Measurements from ENCODE around the gene SRPK3.

DNA sequence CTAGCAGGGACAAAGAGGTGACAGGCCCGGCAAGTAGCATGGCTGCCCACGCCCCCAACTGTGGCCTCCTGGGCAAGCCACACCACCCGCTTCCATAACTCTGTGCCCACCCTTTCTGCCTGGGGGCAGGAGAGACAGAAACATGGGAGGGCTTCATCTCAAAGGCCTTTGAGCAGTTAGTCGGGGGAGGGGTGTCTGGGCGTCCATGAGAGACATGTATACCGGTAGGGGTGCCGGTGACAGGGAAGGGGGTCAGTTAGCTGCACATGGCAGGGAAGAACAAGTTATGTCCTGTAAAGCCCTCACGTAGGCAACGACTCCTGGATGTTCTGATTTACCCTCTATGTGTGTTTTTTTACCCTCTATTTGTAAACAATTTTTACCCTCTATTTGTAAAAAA is 40.2 kb downstream of the SRPK3 start:
- no peak for TF ChIP-seq ZNF274 (IDR thresholded peaks at IDR 0.05; ENCODE audit: low read depth, low read length)
- TF ChIP-seq YY1 (IDR thresholded peaks at IDR 0.05; ENCODE audit: insufficient read depth, insufficient read length), result no peak

Data from NT2/D1 (cell line).